Measurements from ENCODE around the gene STX3. TPM values are rescaled to one million over a fixed set of nuclear protein-coding genes. Genes with fewer than 3 reads are reported as not detected.

The STX3 gene
- total RNA-seq, 1 experiment from 2014 or later, result 178 TPM

- intact Hi-C loops (cut with micrococcal nuclease; ENCODE audit: unreplicated experiment), result no loop called here
- peak overlapping the region; percentile 68 for H3K27ac Mint-ChIP-seq (ENCODE audit: unreplicated experiment)
These were observed 46.1 kb downstream of the STX3 start for GRCh38 chr11:59801160-59801706.

GRCh38 chr11:59801981-59802638 lies 46.9 kb downstream of the STX3 start:
- Histone ChIP-seq H3K9me3 (no peaks in the 10 kb centered on the region), H3K4me3 (ENCODE audit: low read depth, low read length) (no peak overlapping the region), H3K36me3 (ENCODE audit: control insufficient read depth, insufficient read depth, low read length) (peaks cover 8% of the 10 kb centered on the region; the same call in 1 of the 2 replicates), H3K4me1 (0 out of 2 replicates have a peak, but pooled peaks cover 8% of the 10 kb centered on the region), H3K27me3 (replicated peaks; ENCODE audit: control insufficient read depth, insufficient read depth, low read length) (no peaks in the 10 kb centered on the region)
- Mint-ChIP-seq H3K9me3 (ENCODE audit: unreplicated experiment) (no peaks in the 10 kb centered on the region), H3K27me3 (ENCODE audit: insufficient read depth, unreplicated experiment) (no peaks in the 10 kb centered on the region), H3K27ac (ENCODE audit: unreplicated experiment) (no peak overlapping the region), H3K4me3 (ENCODE audit: unreplicated experiment) (no peak overlapping the region), H3K4me1 (ENCODE audit: low read depth, unreplicated experiment) (peaks cover 18% of the 10 kb centered on the region), H3K36me3 (ENCODE audit: insufficient read depth, unreplicated experiment) (peaks cover 96% of the 10 kb centered on the region)
- intact Hi-C loops (cut with micrococcal nuclease; ENCODE audit: unreplicated experiment), result loop anchor here (1.0 to 2.0 kb wide), 5 partner anchors 25 to 265 kb away; partner anchors contain the start of gene PATL1
- CTCF ChIA-PET, result no interaction called here
- POLR2A ChIA-PET, result interaction anchor here (0.6 kb wide), 1 partner anchor 35 kb away, joined by 3 read pairs; no protein-coding TSS in a partner anchor
- no peak for TF ChIP-seq CTCF (IDR thresholded peaks at IDR 0.05; ENCODE audit: insufficient read depth in 1 of 2, low read depth in 1 of 2, low read length in 1 of 2, severe bottlenecking in 1 of 2, unreplicated experiment in 1 of 2)
- DNase-seq, result no peak
- BruUV-seq (replicated peaks), result no TSS peak

More at GRCh38 chr11:59801160-59801706, 46.1 kb downstream of the STX3 start:
- BruUV-seq (replicated peaks), result no TSS peak
- H3K27me3 ChIP-seq (replicated peaks; ENCODE audit: control insufficient read depth, insufficient read depth, low read length), result no peaks in the 10 kb centered on the region
- TF ChIP-seq CTCF (IDR thresholded peaks at IDR 0.05; ENCODE audit: insufficient read depth in 1 of 2, low read depth in 1 of 2, low read length in 1 of 2, severe bottlenecking in 1 of 2, unreplicated experiment in 1 of 2), result no peak
- ChIA-PET POLR2A (interaction anchor here (0.7 kb wide), 1 partner anchor 9 kb away, joined by 3 read pairs; the partner anchor contains the start of gene MRPL16), CTCF (interaction anchor here (0.6 kb wide), 1 partner anchor 101 kb away, joined by 3 read pairs; no protein-coding TSS in a partner anchor)
- H3K4me1 ChIP-seq, result 0 out of 2 replicates have a peak, but pooled peaks cover 4% of the 10 kb centered on the region
- Mint-ChIP-seq H3K4me3 (ENCODE audit: unreplicated experiment) (no peak overlapping the region), H3K9me3 (ENCODE audit: unreplicated experiment) (no peaks in the 10 kb centered on the region), H3K36me3 (ENCODE audit: insufficient read depth, unreplicated experiment) (peaks cover 96% of the 10 kb centered on the region), H3K4me1 (ENCODE audit: low read depth, unreplicated experiment) (peaks cover 9% of the 10 kb centered on the region), H3K27me3 (ENCODE audit: insufficient read depth, unreplicated experiment) (no peaks in the 10 kb centered on the region)
- H3K4me3 ChIP-seq (ENCODE audit: low read depth, low read length), result no peak overlapping the region
- H3K9me3 ChIP-seq, result no peaks in the 10 kb centered on the region
- peaks cover 5% of the 10 kb centered on the region; the same call in 1 of the 2 replicates for H3K36me3 ChIP-seq (ENCODE audit: control insufficient read depth, insufficient read depth, low read length)
- no peak for DNase-seq

GRCh38 chr11:59802639-59803176 lies 47.5 kb downstream of the STX3 start:
- peak; percentile 60 to 68 for TF ChIP-seq CTCF (IDR thresholded peaks at IDR 0.05; ENCODE audit: insufficient read depth in 1 of 2, low read depth in 1 of 2, low read length in 1 of 2, severe bottlenecking in 1 of 2, unreplicated experiment in 1 of 2)
- BruUV-seq (replicated peaks), result no TSS peak

More at GRCh38 chr11:59802639-59803176, 47.5 kb downstream of the STX3 start:
- Mint-ChIP-seq H3K27me3 (ENCODE audit: insufficient read depth, unreplicated experiment) (no peaks in the 10 kb centered on the region), H3K4me3 (ENCODE audit: unreplicated experiment) (no peak overlapping the region), H3K27ac (ENCODE audit: unreplicated experiment) (no peak overlapping the region), H3K9me3 (ENCODE audit: unreplicated experiment) (no peaks in the 10 kb centered on the region), H3K36me3 (ENCODE audit: insufficient read depth, unreplicated experiment) (peaks cover 96% of the 10 kb centered on the region), H3K4me1 (ENCODE audit: low read depth, unreplicated experiment) (peaks cover 19% of the 10 kb centered on the region)
- ChIA-PET POLR2A (no interaction called here), CTCF (no interaction called here)
- H3K9me3 ChIP-seq, result no peaks in the 10 kb centered on the region
- H3K4me3 ChIP-seq (ENCODE audit: low read depth, low read length), result no peak overlapping the region
- intact Hi-C loops (cut with micrococcal nuclease; ENCODE audit: unreplicated experiment), result loop anchor here (1.0 to 2.0 kb wide), 5 partner anchors 26 to 266 kb away; partner anchors contain the start of gene PATL1
- peaks cover 8% of the 10 kb centered on the region; the same call in 1 of the 2 replicates for H3K36me3 ChIP-seq (ENCODE audit: control insufficient read depth, insufficient read depth, low read length)
- H3K27me3 ChIP-seq (replicated peaks; ENCODE audit: control insufficient read depth, insufficient read depth, low read length), result no peaks in the 10 kb centered on the region
- peak in 1 of 2 experiments; percentile 68 for DNase-seq
- 0 out of 2 replicates have a peak, but pooled peaks cover 9% of the 10 kb centered on the region for H3K4me1 ChIP-seq

Measured in Caco-2 (cell line).